Large intestine (tissue), 3 donors: ENCODE data around the gene ATOH7. TPM values are rescaled to one million over a fixed set of nuclear protein-coding genes. Genes with fewer than 3 reads are reported as not detected.

Experiments used
- DNase-seq, 2 donors: peaks; one replicate each; pipeline versions ENCODE4 v3.0.0 to v3.0.0-alpha.2; 2013
- H3K27ac ChIP-seq: one replicate; pipeline ENCODE4 v1.5.1; 2013; ENCODE audit warnings: low read length
- H3K27me3 ChIP-seq: 2 replicates; pipeline ENCODE4 v1.6.1; 2013; ENCODE audit warnings: low read length; ENCODE audit not compliant: control insufficient read depth, insufficient read depth
- H3K36me3 ChIP-seq: 2 replicates; pipeline ENCODE4 v1.6.1; 2013; ENCODE audit warnings: low read length; ENCODE audit not compliant: control insufficient read depth, insufficient read depth
- H3K4me1 ChIP-seq: one replicate; pipeline ENCODE4 v1.6.1; 2013; ENCODE audit warnings: low read length; ENCODE audit not compliant: control insufficient read depth, insufficient read depth
- H3K4me3 ChIP-seq: one replicate; pipeline ENCODE4 v1.5.1; 2013; ENCODE audit warnings: low read length
- H3K9me3 ChIP-seq: one replicate; pipeline ENCODE4 v1.6.1; 2013; ENCODE audit warnings: mild to moderate bottlenecking, low read depth, low read length, moderate library complexity; ENCODE audit not compliant: control insufficient read depth
- WGBS: methylation state at CpG from one replicate; pipeline ENCODE4 v1.1.5; 2013; ENCODE audit warnings: low lambda C conversion rate; ENCODE audit not compliant: insufficient coverage; 5-methylcytosine and 5-hydroxymethylcytosine counted together
- polyA plus RNA-seq: library from polyadenylated mRNA; unstranded; fragments of 120-200 nt; gene quantifications from one replicate; pipeline ENCODE4 v1.2.1, GENCODE V29; 2013

The ATOH7 gene
- polyA plus RNA-seq, 1 donor, result 1.4 TPM

- DNase-seq, result no peak
- Histone ChIP-seq H3K9me3 (no peaks in the 10 kb centered on the region), H3K4me3 (no peak overlapping the region), H3K4me1 (no peaks in the 10 kb centered on the region), H3K36me3 (no peaks in the 10 kb centered on the region), H3K27ac (no peak overlapping the region), H3K27me3 (peaks cover 5% of the 10 kb centered on the region)
- 0% methylated on average over 1 of the region's 7 CpGs for WGBS
These were observed 47.4 kb downstream of the ATOH7 start for GRCh38 chr10:68184546-68184945.

Other genes starting within 250 kb of the ATOH7 start
- gene HERC4, start 156.8 kb downstream of the ATOH7 start, polyA plus RNA-seq, result 43.0 TPM
- gene MYPN, start 122.6 kb downstream of the ATOH7 start, polyA plus RNA-seq, result 0.16 TPM
- 252 TPM for gene HNRNPH3, start 100.0 kb upstream of the ATOH7 start, polyA plus RNA-seq
- 293 TPM for gene PBLD, start 100.8 kb upstream of the ATOH7 start, polyA plus RNA-seq
- 25.4 TPM for gene RUFY2, start 175.2 kb upstream of the ATOH7 start, polyA plus RNA-seq
- 7.9 TPM for gene DNA2, start 239.9 kb upstream of the ATOH7 start, polyA plus RNA-seq